ENCODE data around the gene VMA21.

DNA sequence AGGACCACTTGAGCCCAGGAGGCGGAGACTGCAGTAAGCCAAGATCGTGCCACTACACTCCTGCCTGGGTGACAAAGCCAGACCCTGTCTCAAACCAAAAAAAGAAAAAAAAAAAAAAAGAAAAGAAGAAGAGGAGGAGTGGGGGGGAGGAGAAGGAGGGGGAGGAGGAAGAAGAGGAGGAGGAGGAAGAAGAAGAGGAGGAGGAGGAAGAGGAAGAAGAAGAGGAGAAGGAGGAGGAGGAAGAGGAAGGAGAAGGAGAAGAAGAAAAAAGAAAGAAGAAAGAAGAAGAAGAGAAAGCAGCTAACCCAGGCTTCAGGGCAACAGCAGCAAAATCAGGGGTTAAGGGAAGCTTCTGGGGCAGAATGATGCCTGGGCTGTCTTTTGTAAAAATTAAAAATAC lies 27.5 kb downstream of the VMA21 start:
- TF ChIP-seq MXI1 (IDR thresholded peaks at IDR 0.05; ENCODE audit: borderline replicate concordance, low read depth, low read length): no peak
- TF ChIP-seq, protein P1, sequence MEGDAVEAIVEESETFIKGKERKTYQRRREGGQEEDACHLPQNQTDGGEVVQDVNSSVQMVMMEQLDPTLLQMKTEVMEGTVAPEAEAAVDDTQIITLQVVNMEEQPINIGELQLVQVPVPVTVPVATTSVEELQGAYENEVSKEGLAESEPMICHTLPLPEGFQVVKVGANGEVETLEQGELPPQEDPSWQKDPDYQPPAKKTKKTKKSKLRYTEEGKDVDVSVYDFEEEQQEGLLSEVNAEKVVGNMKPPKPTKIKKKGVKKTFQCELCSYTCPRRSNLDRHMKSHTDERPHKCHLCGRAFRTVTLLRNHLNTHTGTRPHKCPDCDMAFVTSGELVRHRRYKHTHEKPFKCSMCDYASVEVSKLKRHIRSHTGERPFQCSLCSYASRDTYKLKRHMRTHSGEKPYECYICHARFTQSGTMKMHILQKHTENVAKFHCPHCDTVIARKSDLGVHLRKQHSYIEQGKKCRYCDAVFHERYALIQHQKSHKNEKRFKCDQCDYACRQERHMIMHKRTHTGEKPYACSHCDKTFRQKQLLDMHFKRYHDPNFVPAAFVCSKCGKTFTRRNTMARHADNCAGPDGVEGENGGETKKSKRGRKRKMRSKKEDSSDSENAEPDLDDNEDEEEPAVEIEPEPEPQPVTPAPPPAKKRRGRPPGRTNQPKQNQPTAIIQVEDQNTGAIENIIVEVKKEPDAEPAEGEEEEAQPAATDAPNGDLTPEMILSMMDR (conservative IDR thresholded peaks at IDR 0.05; ENCODE audit: low read depth, low read length): no peak
- no peak for TF ChIP-seq SMC3 (IDR thresholded peaks at IDR 0.05; ENCODE audit: low read depth, low read length)
- no peak for TF ChIP-seq BHLHE40 (IDR thresholded peaks at IDR 0.05; ENCODE audit: low read depth, low read length)
- TF ChIP-seq MAFK (IDR thresholded peaks at IDR 0.05; ENCODE audit: low read depth, low read length): no peak
- no peak for TF ChIP-seq CEBPB (IDR thresholded peaks at IDR 0.05; ENCODE audit: low read depth, low read length)
- no peak for TF ChIP-seq POLR2A (IDR thresholded peaks at IDR 0.05; ENCODE audit: low read depth, low read length)
- no peak for TF ChIP-seq FOS (IDR thresholded peaks at IDR 0.05; ENCODE audit: low read depth, low read length)
- no peak for TF ChIP-seq RAD21 (IDR thresholded peaks at IDR 0.05; ENCODE audit: low read length)
- TF ChIP-seq RCOR1 (IDR thresholded peaks at IDR 0.05; ENCODE audit: insufficient replicate concordance, low read length): no peak
- no peak for TF ChIP-seq RFX5 (IDR thresholded peaks at IDR 0.05; ENCODE audit: low read depth, low read length)
- TF ChIP-seq MAZ (IDR thresholded peaks at IDR 0.05; ENCODE audit: borderline replicate concordance, low read depth, low read length): no peak
- TF ChIP-seq, protein P2, sequence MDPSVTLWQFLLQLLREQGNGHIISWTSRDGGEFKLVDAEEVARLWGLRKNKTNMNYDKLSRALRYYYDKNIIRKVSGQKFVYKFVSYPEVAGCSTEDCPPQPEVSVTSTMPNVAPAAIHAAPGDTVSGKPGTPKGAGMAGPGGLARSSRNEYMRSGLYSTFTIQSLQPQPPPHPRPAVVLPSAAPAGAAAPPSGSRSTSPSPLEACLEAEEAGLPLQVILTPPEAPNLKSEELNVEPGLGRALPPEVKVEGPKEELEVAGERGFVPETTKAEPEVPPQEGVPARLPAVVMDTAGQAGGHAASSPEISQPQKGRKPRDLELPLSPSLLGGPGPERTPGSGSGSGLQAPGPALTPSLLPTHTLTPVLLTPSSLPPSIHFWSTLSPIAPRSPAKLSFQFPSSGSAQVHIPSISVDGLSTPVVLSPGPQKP (IDR thresholded peaks at IDR 0.05; ENCODE audit: borderline replicate concordance, low read depth, low read length): no peak
- TF ChIP-seq, protein P3, sequence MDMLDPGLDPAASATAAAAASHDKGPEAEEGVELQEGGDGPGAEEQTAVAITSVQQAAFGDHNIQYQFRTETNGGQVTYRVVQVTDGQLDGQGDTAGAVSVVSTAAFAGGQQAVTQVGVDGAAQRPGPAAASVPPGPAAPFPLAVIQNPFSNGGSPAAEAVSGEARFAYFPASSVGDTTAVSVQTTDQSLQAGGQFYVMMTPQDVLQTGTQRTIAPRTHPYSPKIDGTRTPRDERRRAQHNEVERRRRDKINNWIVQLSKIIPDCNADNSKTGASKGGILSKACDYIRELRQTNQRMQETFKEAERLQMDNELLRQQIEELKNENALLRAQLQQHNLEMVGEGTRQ (IDR thresholded peaks at IDR 0.05; ENCODE audit: low read depth, low read length): no peak

Measured in IMR-90 (cell line).